DND-41 (cell line): ENCODE results near the gene TFCP2.

Source experiments
- ATAC-seq: fragments of 200-7000 bp; cut with Tn5 transposase; 3 replicates; pipeline ENCODE4 v1.9.1; 2021; ENCODE audit warnings: low read depth; ENCODE audit not compliant: insufficient read depth
- DNase-seq: peaks from one replicate; pipeline ENCODE4 v3.0.0-alpha.2; 2020
- H2AFZ ChIP-seq: 2 replicates; pipeline ENCODE4 v1.6.0; 2012; ENCODE audit warnings: low read depth, low read length
- H3K27ac ChIP-seq: 2 replicates; pipeline ENCODE4 v1.5.1; 2012; ENCODE audit warnings: low read length, inconsistent platforms
- H3K27me3 ChIP-seq: fragments of 200-600 bp; sonication (generic); 2 replicates; pipeline ENCODE4 v1.6.0; 2012; ENCODE audit warnings: low read length, mild to moderate bottlenecking, inconsistent platforms; ENCODE audit not compliant: insufficient read depth, poor library complexity
- H3K36me3 ChIP-seq: 2 replicates; pipeline ENCODE4 v1.5.1; 2012; ENCODE audit warnings: low read length, inconsistent platforms; ENCODE audit not compliant: insufficient read depth
- H3K4me1 ChIP-seq: 2 replicates; pipeline ENCODE4 v1.5.1; 2012; ENCODE audit warnings: mild to moderate bottlenecking, low read length; ENCODE audit not compliant: insufficient read depth
- H3K4me2 ChIP-seq: 2 replicates; pipeline ENCODE4 v1.6.0; 2012; ENCODE audit warnings: mild to moderate bottlenecking, moderate library complexity, low read length, inconsistent platforms; ENCODE audit not compliant: insufficient read depth
- H3K4me3 ChIP-seq, 2 experiments: fragments of 200-600 bp in 1 of 2; shearing (Covaris generic) in 1 of 2; 2 replicates each; pipeline ENCODE4 v1.5.1; 2012 to 2016; ENCODE audit warnings: inconsistent platforms in 2 of 2, low read length in 2 of 2, mild to moderate bottlenecking in 2 of 2, low read depth in 1 of 2, moderate library complexity in 1 of 2
- H3K79me2 ChIP-seq: 2 replicates; pipeline ENCODE4 v1.6.0; 2012; ENCODE audit warnings: low read length, inconsistent platforms; ENCODE audit not compliant: insufficient read depth
- H3K9ac ChIP-seq: 2 replicates; pipeline ENCODE4 v1.6.0; 2012; ENCODE audit warnings: low read depth, mild to moderate bottlenecking, inconsistent platforms, low read length, moderate library complexity
- H3K9me3 ChIP-seq: 2 replicates; pipeline ENCODE4 v1.5.1; 2012; ENCODE audit warnings: low read length, moderate library complexity, mild to moderate bottlenecking, inconsistent platforms; ENCODE audit not compliant: insufficient read depth, severe bottlenecking
- H4K20me1 ChIP-seq: 2 replicates; pipeline ENCODE4 v1.6.0; 2012; ENCODE audit warnings: low read length; ENCODE audit not compliant: insufficient read depth
- CTCF ChIP-seq: IDR thresholded peaks from 2 replicates; pipeline ENCODE4 v1.5.1; 2012; ENCODE audit warnings: borderline replicate concordance, low read length, moderate library complexity, mild to moderate bottlenecking; ENCODE audit not compliant: poor library complexity, severe bottlenecking; ENCODE audit errors: extremely low read depth
- EZH2 ChIP-seq: IDR thresholded peaks from 3 replicates; pipeline ENCODE4 v1.6.1; 2012; ENCODE audit warnings: borderline replicate concordance, low read depth, mild to moderate bottlenecking, moderate library complexity, low read length, inconsistent platforms; ENCODE audit not compliant: severe bottlenecking

Gene TFCP2

GRCh38 chr12:51103977-51104376, 69.0 kb downstream of the TFCP2 start:
- peaks cover 84% of the 10 kb centered on the region for H3K36me3 ChIP-seq
- H2AFZ ChIP-seq: no peak overlapping the region
- H4K20me1 ChIP-seq: no peaks in the 10 kb centered on the region
- no peak overlapping the region for H3K4me2 ChIP-seq
- H3K4me3 ChIP-seq: no peak overlapping the region
- no peaks in the 10 kb centered on the region for H3K79me2 ChIP-seq
- TF ChIP-seq EZH2 (no peak), CTCF (no peak)
- DNase-seq: no peak
- H3K9ac ChIP-seq: no peak overlapping the region
- no peaks in the 10 kb centered on the region for H3K27me3 ChIP-seq
- ATAC-seq: no peak
- H3K4me1 ChIP-seq: no peaks in the 10 kb centered on the region
- no peaks in the 10 kb centered on the region for H3K9me3 ChIP-seq
- no peak overlapping the region for H3K27ac ChIP-seq

- no peak for TF ChIP-seq EZH2
- TF ChIP-seq CTCF: no peak
- H3K36me3 ChIP-seq: peaks cover 88% of the 10 kb centered on the region
- no peak overlapping the region for H3K4me3 ChIP-seq
- no peaks in the 10 kb centered on the region for H3K9me3 ChIP-seq
- no peaks in the 10 kb centered on the region for H4K20me1 ChIP-seq
- H3K27me3 ChIP-seq: no peaks in the 10 kb centered on the region
- no peak overlapping the region for H3K27ac ChIP-seq
- DNase-seq (no peak), ATAC-seq (no peak)
- H3K9ac ChIP-seq: no peak overlapping the region
- no peaks in the 10 kb centered on the region for H3K4me1 ChIP-seq
- H3K4me2 ChIP-seq: no peak overlapping the region
- no peak overlapping the region for H2AFZ ChIP-seq
- no peaks in the 10 kb centered on the region for H3K79me2 ChIP-seq
Measured at GRCh38 chr12:51098611-51099010, 74.3 kb downstream of the TFCP2 start.

GRCh38 chr12:51090705-51091229, 82.2 kb downstream of the TFCP2 start:
- Histone ChIP-seq H3K79me2 (no peaks in the 10 kb centered on the region), H3K4me2 (no peak overlapping the region), H3K27me3 (no peaks in the 10 kb centered on the region), H3K4me1 (no peaks in the 10 kb centered on the region), H3K36me3 (peaks cover 29% of the 10 kb centered on the region), H2AFZ (no peak overlapping the region), H3K4me3 (no peak overlapping the region), H3K9me3 (no peaks in the 10 kb centered on the region), H3K9ac (no peak overlapping the region), H4K20me1 (no peaks in the 10 kb centered on the region), H3K27ac (no peak overlapping the region)
- DNase-seq: no peak
- no peak for ATAC-seq
- TF ChIP-seq EZH2 (no peak), CTCF (no peak)

- no peak overlapping the region for H3K9ac ChIP-seq
Measured at GRCh38 chr12:51087818-51088217, 85.1 kb downstream of the TFCP2 start.

More at GRCh38 chr12:51087818-51088217, 85.1 kb downstream of the TFCP2 start:
- peaks cover 5% of the 10 kb centered on the region; the same call in 1 of the 2 replicates for H3K36me3 ChIP-seq
- no peak overlapping the region for H3K27ac ChIP-seq
- H3K4me2 ChIP-seq: no peak overlapping the region
- H3K27me3 ChIP-seq: no peaks in the 10 kb centered on the region
- H3K4me3 ChIP-seq: no peak overlapping the region
- no peak overlapping the region for H2AFZ ChIP-seq
- H3K4me1 ChIP-seq: peaks cover 5% of the 10 kb centered on the region
- DNase-seq (no peak), ATAC-seq (no peak)
- no peaks in the 10 kb centered on the region for H3K9me3 ChIP-seq
- H3K79me2 ChIP-seq: peaks cover 4% of the 10 kb centered on the region
- H4K20me1 ChIP-seq: no peaks in the 10 kb centered on the region
- TF ChIP-seq EZH2: no peak
- TF ChIP-seq CTCF: no peak
